Sigmoid colon (tissue), 7 donors: ENCODE measurements around the gene FKBP10. TPM values are rescaled to one million over a fixed set of nuclear protein-coding genes. Genes with fewer than 3 reads are reported as not detected.
A peak's percentile ranks its signal among the peaks of the same experiment; 100 is the strongest.

Source experiments
- DNase-seq: peaks from one replicate; pipeline ENCODE4 v3.0.0-alpha.2; 2019
- H3K27ac ChIP-seq, 4 donors: fragments of 200-600 bp; sonication (generic); one replicate each; pipeline ENCODE4 v1.5.1; 2016 to 2019; ENCODE audit warnings: mild to moderate bottlenecking in 1 of 4
- H3K27me3 ChIP-seq, 3 donors: fragments of 200-600 bp; sonication (generic); one replicate each; pipeline ENCODE4 v1.5.1; 2019; ENCODE audit warnings: mild to moderate bottlenecking in 1 of 3
- H3K36me3 ChIP-seq, 4 donors: fragments of 200-600 bp; sonication (generic); one replicate each; pipeline ENCODE4 v1.5.1; 2016 to 2019
- H3K4me1 ChIP-seq, 4 donors: fragments of 200-600 bp; sonication (generic); one replicate each; pipeline ENCODE4 v1.5.1; 2017 to 2019
- H3K4me3 ChIP-seq, 4 donors: fragments of 200-600 bp; sonication (generic); one replicate each; pipeline ENCODE4 v1.5.1; 2017 to 2019; ENCODE audit warnings: mild to moderate bottlenecking in 2 of 4, moderate library complexity in 1 of 4
- H3K9me3 ChIP-seq, 4 donors: fragments of 200-600 bp in 3 of 4; sonication (generic) in 3 of 4; one replicate each; pipeline versions ENCODE4 v1.5.1 to v1.6.1; 2013 to 2019
- CTCF ChIP-seq, 4 experiments: fragments of 450-650 bp in 3 of 4; fragments of 200-600 bp in 1 of 4; IDR thresholded peaks; one replicate each; pipeline ENCODE4 v1.5.1; 2016 to 2019; ENCODE audit warnings: antibody characterized with exemption in 4 of 4, mild to moderate bottlenecking in 3 of 4, moderate library complexity in 2 of 4
- EP300 ChIP-seq, 4 donors: sonication (generic); formaldehyde crosslinking; IDR thresholded peaks; one replicate each; pipeline ENCODE4 v1.6.1; 2017; ENCODE audit warnings: antibody characterized with exemption in 4 of 4
- POLR2A ChIP-seq, 2 donors: fragments of 450-650 bp; IDR thresholded peaks; one replicate each; pipeline ENCODE4 v1.6.1; 2016; ENCODE audit warnings: antibody characterized with exemption in 2 of 2, mild to moderate bottlenecking in 2 of 2, moderate library complexity in 2 of 2
- POLR2AphosphoS5 ChIP-seq, 4 donors: sonication (generic); formaldehyde crosslinking; IDR thresholded peaks; one replicate each; pipeline ENCODE4 v1.6.1; 2017; ENCODE audit warnings: antibody characterized with exemption in 4 of 4
- WGBS, 2 donors: extraction: QIAGEN DNeasy Blood & Tissue Kit; methylation state at CpG; one replicate each; pipeline ENCODE4 v1.1.7; 2013; 5-methylcytosine and 5-hydroxymethylcytosine counted together
- intact Hi-C: fragments of 100-400 bp; cut with DNase I; formaldehyde crosslinking; loops from one replicate; pipeline ENCODE4 v1.15.1; 2023
- polyA plus RNA-seq, 3 donors: library from polyadenylated mRNA; stranded (reverse); fragments of 200-250 nt; gene quantifications; one replicate each; pipeline ENCODE4 v1.2.3, GENCODE V29; 2013
- total RNA-seq, 4 donors: library from RNA; depleted of rRNA; stranded (reverse); fragments of >200 nt; gene quantifications; one replicate each; pipeline ENCODE4 v1.1.0, GENCODE V29; 2016
- donor health status: healthy with polysubstance abuse.
- donor health status: Bipolar disorder and iron deficiency.
- donor health status: healthy.

Gene FKBP10
- total and polyA plus RNA-seq, 7 donors, result 5.5 to 71.2 (median 34.2) TPM

- Histone ChIP-seq H3K9me3 (no peaks in the 10 kb centered on the region), H3K36me3 (peaks cover 0 to 26% (median under 1%) of the 10 kb centered on the region in 4 donors), H3K4me1 (peaks cover 0 to 30% (median 26%) of the 10 kb centered on the region in 4 donors), H3K27me3 (no peaks in the 10 kb centered on the region), H3K27ac (peak overlapping the region; percentile 93 to 96 (median 96)), H3K4me3 (peak overlapping the region; percentile 82 to 98 (median 90))
- intact Hi-C loops, result loop anchor here (2.0 kb wide), 1 partner anchor 52 kb away; the partner anchor contains the start of gene FKBP10
- WGBS, 2 donors, result 1% methylated on average over 25 of the region's 25 CpGs
- TF ChIP-seq EP300 (IDR thresholded peaks at IDR 0.05) (no peak), POLR2A (IDR thresholded peaks at IDR 0.05) (no peak), CTCF (IDR thresholded peaks at IDR 0.05) (no peak), POLR2AphosphoS5 (IDR thresholded peaks at IDR 0.05) (no peak)
- peak; percentile 83 for DNase-seq
Measured at GRCh38 chr17:41864498-41864835, 51.7 kb downstream of the FKBP10 start.

- peak within 1 kb of the TSS; percentile 93 to 96 (median 96) for H3K27ac ChIP-seq
- peaks cover 0 to 30% (median 26%) of the 10 kb centered on the region in 4 donors for H3K4me1 ChIP-seq
- no peaks in the 10 kb centered on the region for H3K27me3 ChIP-seq
- TF ChIP-seq POLR2AphosphoS5 (IDR thresholded peaks at IDR 0.05) (peak; percentile 77 to 91 (median 89)), EP300 (IDR thresholded peaks at IDR 0.05) (no peak), CTCF (IDR thresholded peaks at IDR 0.05) (no peak), POLR2A (IDR thresholded peaks at IDR 0.05) (peak; percentile 58 to 64)
- H3K4me3 ChIP-seq, result peak within 1 kb of the TSS; percentile 82 to 98 (median 90)
- no peaks in the 10 kb centered on the region for H3K9me3 ChIP-seq
- DNase-seq, result peak; percentile 94
- intact Hi-C loops, result loop anchor here (1.0 to 2.0 kb wide), 2 partner anchors 52 to 127 kb away; partner anchors contain the start of gene FKBP10
- WGBS, 2 donors, result 0% methylated on average over 90 of the region's 90 CpGs
- peaks cover 0 to 32% (median 3%) of the 10 kb centered on the region in 4 donors for H3K36me3 ChIP-seq
Measured at GRCh38 chr17:41864836-41865595, 52.2 kb downstream of the FKBP10 start, which contains the start of gene KLHL11. TSS of gene KLHL11 (minus strand) at chr17:41865423. CDS start at chr17:41865370, 53 bp downstream.

GRCh38 chr17:41865596-41865893 lies 52.7 kb downstream of the FKBP10 start:
- Histone ChIP-seq H3K4me3 (peak overlapping the region in 3 of 4 donors; percentile 82 to 98 (median 88)), H3K9me3 (no peaks in the 10 kb centered on the region), H3K27me3 (no peaks in the 10 kb centered on the region), H3K27ac (peak overlapping the region; percentile 93 to 96 (median 96)), H3K4me1 (peaks cover 0 to 30% (median 26%) of the 10 kb centered on the region in 4 donors), H3K36me3 (peaks cover 0 to 37% (median 5%) of the 10 kb centered on the region in 4 donors)
- TF ChIP-seq EP300 (IDR thresholded peaks at IDR 0.05) (no peak), POLR2AphosphoS5 (IDR thresholded peaks at IDR 0.05) (no peak), CTCF (IDR thresholded peaks at IDR 0.05) (no peak), POLR2A (IDR thresholded peaks at IDR 0.05) (no peak)
- intact Hi-C loops, result loop anchor here (1.0 to 2.0 kb wide), 2 partner anchors 53 to 127 kb away; partner anchors contain the start of gene FKBP10
- 0 to 2% methylated on average over 10 of the region's 10 CpGs for WGBS, 2 donors
- DNase-seq, result no peak

GRCh38 chr17:41868568-41868967 lies 55.8 kb downstream of the FKBP10 start:
- TF ChIP-seq POLR2A (IDR thresholded peaks at IDR 0.05), result no peak
- TF ChIP-seq EP300 (IDR thresholded peaks at IDR 0.05), result no peak
- no peak for TF ChIP-seq CTCF (IDR thresholded peaks at IDR 0.05)
- TF ChIP-seq POLR2AphosphoS5 (IDR thresholded peaks at IDR 0.05), result no peak
- WGBS, 2 donors, result 75 to 76% methylated on average over 3 of the region's 3 CpGs
- Histone ChIP-seq H3K9me3 (no peaks in the 10 kb centered on the region), H3K27me3 (no peaks in the 10 kb centered on the region), H3K27ac (no peak overlapping the region), H3K4me3 (no peak overlapping the region), H3K36me3 (peaks cover 5 to 67% (median 19%) of the 10 kb centered on the region in 4 donors), H3K4me1 (peaks cover 0 to 10% (median 10%) of the 10 kb centered on the region in 4 donors)
- intact Hi-C loops, result no loop called here
- DNase-seq, result no peak
